ENCODE data around the gene SH2B3. TPM values are rescaled to one million over a fixed set of nuclear protein-coding genes. Genes with fewer than 3 reads are reported as not detected.

SH2B3 gene
- total and polyA plus RNA-seq, 11 donors, result 11.3 to 76.7 (median 40.2) TPM

DNA sequence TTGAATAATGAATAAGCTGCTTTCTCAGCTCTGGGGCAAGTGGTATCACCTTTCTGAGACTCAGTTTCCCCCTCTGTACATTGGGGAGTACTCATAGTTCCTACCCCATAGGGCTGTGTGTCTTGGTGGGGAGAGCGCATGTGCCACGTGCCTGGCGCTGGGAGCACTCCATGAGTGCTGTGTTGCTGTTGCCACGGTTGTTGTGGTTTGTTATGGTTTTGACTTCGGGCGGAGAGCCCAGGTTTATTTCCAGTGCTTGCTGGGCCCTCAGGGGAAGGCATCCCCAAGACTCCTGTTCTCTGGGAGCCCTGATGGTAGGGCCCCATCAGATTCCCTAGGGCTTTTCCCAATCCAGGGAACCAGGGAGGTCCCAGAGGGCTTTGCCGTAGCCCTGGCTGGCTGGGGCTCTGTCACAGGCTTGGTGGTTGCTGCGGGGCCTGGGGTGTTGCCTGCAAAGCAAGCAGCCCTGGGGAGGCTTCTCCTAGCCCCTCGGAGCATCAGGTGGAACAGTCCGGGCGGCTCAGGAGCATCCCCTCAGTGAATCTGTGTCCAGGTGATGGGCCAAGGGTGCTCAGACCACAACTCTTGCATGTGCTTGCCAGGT, 18.6 kb downstream of the SH2B3 start:
- Histone ChIP-seq H3K9me3 (no peaks in the 10 kb centered on the region), H3K27me3 (no peaks in the 10 kb centered on the region), H3K27ac (peak overlapping the region; percentile 76 to 95 (median 90)), H3K4me3 (no peak overlapping the region), H3K36me3 (peaks cover 0 to 66% (median 25%) of the 10 kb centered on the region in 9 donors), H3K4me1 (peaks cover 6 to 98% (median 70%) of the 10 kb centered on the region in 12 donors)
- intact Hi-C loops (cut with DNase I), result loop anchor here in 1 of 10 donors (2.0 kb wide), 1 partner anchor 13 kb away; no protein-coding TSS in a partner anchor
- DNase-seq, result peak in 2 of 5 donors; percentile 67 to 81
- TF ChIP-seq CTCF (IDR thresholded peaks at IDR 0.05) (no peak), POLR2A (IDR thresholded peaks at IDR 0.05) (no peak)
- peak; percentile 39 to 77 (median 57) for ATAC-seq
- WGBS, 4 donors, result 63 to 70% (median 68%) methylated on average over 10 to 11 of the region's 11 CpGs

- ATAC-seq, result peak in 3 of 4 donors; percentile 13 to 39 (median 28)
- no peak for TF ChIP-seq POLR2A (IDR thresholded peaks at IDR 0.05)
- peak in 5 of 12 donors; percentile 8 to 39 (median 28) for TF ChIP-seq CTCF (IDR thresholded peaks at IDR 0.05)
- Histone ChIP-seq H3K4me3 (no peak overlapping the region), H3K9me3 (no peaks in the 10 kb centered on the region), H3K36me3 (peaks cover 0 to 61% (median 20%) of the 10 kb centered on the region in 9 donors), H3K27me3 (no peaks in the 10 kb centered on the region), H3K27ac (peak overlapping the region; percentile 76 to 95 (median 90)), H3K4me1 (peaks cover 6 to 98% (median 74%) of the 10 kb centered on the region in 12 donors)
- no peak for DNase-seq
- 87 to 89% (median 88%) methylated on average over 6 of the region's 6 CpGs for WGBS, 4 donors
- intact Hi-C loops (cut with DNase I), result loop anchor here in 1 of 10 donors (2.0 kb wide), 1 partner anchor 14 kb away; no protein-coding TSS in a partner anchor
Measured at GRCh38 chr12:111424793-111425251, 19.1 kb downstream of the SH2B3 start.

DNA sequence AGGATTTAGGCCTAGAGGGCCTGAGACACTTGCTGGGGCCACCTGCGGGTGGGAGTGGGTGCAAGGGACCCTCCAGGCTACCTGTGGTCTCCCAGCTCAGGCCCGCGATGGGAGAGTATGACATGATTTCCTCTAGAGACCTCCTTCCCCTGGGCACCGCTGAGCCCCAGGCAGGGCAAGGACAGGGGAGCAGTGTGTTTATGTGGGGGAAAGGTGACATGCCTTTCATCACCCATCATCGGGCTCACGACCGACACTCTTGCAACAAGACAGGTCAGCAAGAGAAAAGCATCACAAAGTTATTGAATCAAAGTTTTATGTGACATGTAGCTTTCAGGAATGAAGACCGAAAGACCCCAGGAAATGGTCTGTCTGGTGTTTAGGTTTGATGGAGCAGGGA, 19.9 kb downstream of the SH2B3 start:
- Histone ChIP-seq H3K36me3 (peaks cover 0 to 53% (median 12%) of the 10 kb centered on the region in 9 donors), H3K27ac (peak overlapping the region; percentile 76 to 95 (median 90)), H3K27me3 (no peaks in the 10 kb centered on the region), H3K4me1 (peaks cover 6 to 98% (median 78%) of the 10 kb centered on the region in 12 donors), H3K9me3 (no peaks in the 10 kb centered on the region), H3K4me3 (peak overlapping the region in 5 of 12 donors; percentile 3 to 26 (median 16))
- DNase-seq (peak in 2 of 5 donors; percentile 72 to 79), ATAC-seq (peak; percentile 48 to 72 (median 58))
- intact Hi-C loops (cut with DNase I), result loop anchor here in 2 of 10 donors (2.0 kb wide), 2 partner anchors 13 to 15 kb away; no protein-coding TSS in a partner anchor
- TF ChIP-seq POLR2A (IDR thresholded peaks at IDR 0.05) (no peak), CTCF (IDR thresholded peaks at IDR 0.05) (no peak)
- WGBS, 4 donors, result 28 to 36% (median 34%) methylated on average over 7 to 8 of the region's 8 CpGs

All from heart left ventricle (tissue), 16 donors.